ENCODE results near the gene C22orf31. TPM values are rescaled to one million over a fixed set of nuclear protein-coding genes. Genes with fewer than 3 reads are reported as not detected.

C22orf31 gene
- total RNA-seq, 1 experiment from 2014 or later: not detected

DNA sequence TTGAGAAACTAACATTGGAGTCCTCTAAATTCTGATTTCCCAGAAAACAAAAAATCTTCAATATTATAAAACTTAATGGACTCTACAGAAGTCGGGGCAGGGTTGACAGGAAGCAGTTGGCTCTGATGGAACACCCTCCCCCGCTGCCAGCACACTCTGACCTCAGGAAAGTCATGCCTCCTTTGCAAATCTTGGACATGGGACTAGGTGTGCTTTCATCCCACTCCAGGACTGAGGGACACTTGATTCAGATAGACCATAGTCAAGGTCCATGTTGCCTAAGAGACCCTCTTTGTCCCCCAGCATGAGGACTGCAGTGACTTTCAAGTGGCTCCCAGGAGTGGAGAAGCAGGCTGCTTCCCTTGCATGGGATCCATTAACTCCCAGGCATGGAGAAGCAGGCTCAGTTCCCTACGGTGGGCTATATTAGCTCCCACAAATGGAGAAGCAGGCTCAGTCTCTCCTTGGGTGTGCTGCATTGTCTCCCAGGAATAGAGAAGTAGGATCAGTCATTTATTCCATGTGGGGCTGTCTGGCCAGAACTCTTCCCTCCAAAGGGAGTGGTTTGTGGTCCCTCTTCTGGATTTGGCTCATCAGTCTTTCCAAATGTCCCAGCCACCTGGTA is 38.3 kb downstream of the C22orf31 start:
- H3K27me3 ChIP-seq (ENCODE audit: low read length): no peaks in the 10 kb centered on the region
- no peaks in the 10 kb centered on the region for H3K79me2 ChIP-seq (ENCODE audit: low read length)
- no peaks in the 10 kb centered on the region for H3F3A ChIP-seq (ENCODE audit: low read length, unreplicated experiment)
- H3K4me3 ChIP-seq (ENCODE audit: low read length): no peak overlapping the region
- H3K4me1 ChIP-seq (ENCODE audit: insufficient read depth, low read length): no peaks in the 10 kb centered on the region
- H3K36me3 ChIP-seq (ENCODE audit: low read depth, low read length): no peaks in the 10 kb centered on the region
- intact Hi-C loops (cut with micrococcal nuclease): no loop called here
- ATAC-seq (no peak), DNase-seq (no peak)
- no peak overlapping the region for H3K27ac ChIP-seq (ENCODE audit: low read length)
- H3K9me2 ChIP-seq (replicated peaks; ENCODE audit: low read length): no peaks in the 10 kb centered on the region
- no peak overlapping the region for H2AFZ ChIP-seq (ENCODE audit: low read length)
- no peak overlapping the region for H3K9ac ChIP-seq (ENCODE audit: low read length)
- ChIA-PET CTCF (no interaction called here), POLR2A (ENCODE audit: unreplicated experiment) (no interaction called here)
- TF ChIP-seq EZH2 (IDR thresholded peaks at IDR 0.05; ENCODE audit: low read length, unreplicated experiment): no peak
- TF ChIP-seq EZH2phosphoT487 (IDR thresholded peaks at IDR 0.05; ENCODE audit: borderline replicate concordance, low read length): no peak
- TF ChIP-seq, protein P1, sequence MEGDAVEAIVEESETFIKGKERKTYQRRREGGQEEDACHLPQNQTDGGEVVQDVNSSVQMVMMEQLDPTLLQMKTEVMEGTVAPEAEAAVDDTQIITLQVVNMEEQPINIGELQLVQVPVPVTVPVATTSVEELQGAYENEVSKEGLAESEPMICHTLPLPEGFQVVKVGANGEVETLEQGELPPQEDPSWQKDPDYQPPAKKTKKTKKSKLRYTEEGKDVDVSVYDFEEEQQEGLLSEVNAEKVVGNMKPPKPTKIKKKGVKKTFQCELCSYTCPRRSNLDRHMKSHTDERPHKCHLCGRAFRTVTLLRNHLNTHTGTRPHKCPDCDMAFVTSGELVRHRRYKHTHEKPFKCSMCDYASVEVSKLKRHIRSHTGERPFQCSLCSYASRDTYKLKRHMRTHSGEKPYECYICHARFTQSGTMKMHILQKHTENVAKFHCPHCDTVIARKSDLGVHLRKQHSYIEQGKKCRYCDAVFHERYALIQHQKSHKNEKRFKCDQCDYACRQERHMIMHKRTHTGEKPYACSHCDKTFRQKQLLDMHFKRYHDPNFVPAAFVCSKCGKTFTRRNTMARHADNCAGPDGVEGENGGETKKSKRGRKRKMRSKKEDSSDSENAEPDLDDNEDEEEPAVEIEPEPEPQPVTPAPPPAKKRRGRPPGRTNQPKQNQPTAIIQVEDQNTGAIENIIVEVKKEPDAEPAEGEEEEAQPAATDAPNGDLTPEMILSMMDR (conservative IDR thresholded peaks at IDR 0.05; ENCODE audit: low read depth, low read length): no peak
- H4K20me1 ChIP-seq (ENCODE audit: low read length): no peaks in the 10 kb centered on the region
- no TSS peak for BruUV-seq (replicated peaks)
- no peak overlapping the region for H3K4me2 ChIP-seq (ENCODE audit: low read length)
- no peaks in the 10 kb centered on the region for H3K9me3 ChIP-seq (ENCODE audit: low read length)

DNA sequence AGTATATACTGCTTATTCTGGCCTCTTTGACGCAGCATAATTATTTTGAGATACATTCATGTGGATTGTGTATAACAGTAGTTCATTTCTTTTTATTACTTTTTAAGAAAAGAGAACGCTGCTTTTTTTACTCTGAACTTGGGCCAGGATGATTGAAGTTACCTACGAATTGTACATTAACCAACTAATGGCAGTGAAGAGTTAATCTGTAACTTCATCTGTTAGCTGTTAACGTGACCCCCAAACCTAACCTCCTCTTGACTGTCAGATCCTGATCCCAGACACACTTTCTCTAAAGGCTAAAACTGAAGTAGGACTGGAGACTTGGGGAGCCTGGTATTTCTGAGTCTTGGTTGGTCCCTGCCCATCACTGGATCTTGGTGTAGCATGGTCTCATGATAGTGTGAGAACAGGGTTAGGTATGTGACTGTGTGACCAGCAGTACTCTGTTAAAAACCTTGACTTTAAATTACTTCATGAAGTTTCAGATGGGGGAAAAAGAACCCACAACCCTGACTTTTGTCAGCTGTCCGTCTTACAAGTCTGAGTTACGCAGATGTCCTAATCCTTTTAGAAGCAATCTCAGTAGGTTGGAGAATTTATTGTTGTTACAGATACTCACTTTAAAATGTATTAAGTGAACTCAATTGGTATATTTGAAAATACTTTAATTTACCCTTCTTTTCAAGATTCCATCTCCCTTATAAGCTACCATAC is 39.4 kb downstream of the C22orf31 start:
- H3K36me3 ChIP-seq (ENCODE audit: low read depth, low read length): no peaks in the 10 kb centered on the region
- BruUV-seq (replicated peaks): no TSS peak
- no peaks in the 10 kb centered on the region for H4K20me1 ChIP-seq (ENCODE audit: low read length)
- CTCF ChIA-PET: no interaction called here
- H3K9ac ChIP-seq (ENCODE audit: low read length): no peak overlapping the region
- H3K4me3 ChIP-seq (ENCODE audit: low read length): no peak overlapping the region
- no peak overlapping the region for H3K4me2 ChIP-seq (ENCODE audit: low read length)
- POLR2A ChIA-PET (ENCODE audit: unreplicated experiment): no interaction called here
- H3K9me3 ChIP-seq (ENCODE audit: low read length): no peaks in the 10 kb centered on the region
- H3K79me2 ChIP-seq (ENCODE audit: low read length): no peaks in the 10 kb centered on the region
- no peak for ATAC-seq
- no peaks in the 10 kb centered on the region for H3F3A ChIP-seq (ENCODE audit: low read length, unreplicated experiment)
- H2AFZ ChIP-seq (ENCODE audit: low read length): no peak overlapping the region
- no peaks in the 10 kb centered on the region for H3K27me3 ChIP-seq (ENCODE audit: low read length)
- no peaks in the 10 kb centered on the region for H3K9me2 ChIP-seq (replicated peaks; ENCODE audit: low read length)
- DNase-seq: no peak
- H3K4me1 ChIP-seq (ENCODE audit: insufficient read depth, low read length): no peaks in the 10 kb centered on the region
- TF ChIP-seq EZH2 (IDR thresholded peaks at IDR 0.05; ENCODE audit: low read length, unreplicated experiment) (no peak), EZH2phosphoT487 (IDR thresholded peaks at IDR 0.05; ENCODE audit: borderline replicate concordance, low read length) (no peak)
- TF ChIP-seq, protein P1 (conservative IDR thresholded peaks at IDR 0.05; ENCODE audit: low read depth, low read length): no peak
- intact Hi-C loops (cut with micrococcal nuclease): no loop called here
- H3K27ac ChIP-seq (ENCODE audit: low read length): no peak overlapping the region
